Measurements from ENCODE around the gene SEL1L3.
"Not testable (repeated sequence)": the region's sequence is repeated elsewhere in the genome, so short reads cannot be mapped to it uniquely, and the experiment has no call there.

Gene SEL1L3

GRCh38 chr4:25862411-25863346, at the start of gene SEL1L3:
SEL1L3 (minus strand) TSS chr4:25862988; CDS start chr4:25862836, 152 bp downstream.
- DNase-seq (ENCODE audit: low spot score) = peak; percentile 82

- no peak for DNase-seq (ENCODE audit: low spot score)
Observed at GRCh38 chr4:25911356-25911755, 48.6 kb upstream of the SEL1L3 start.

GRCh38 chr4:25908491-25908901, 45.7 kb upstream of the SEL1L3 start:
- peak; percentile 92 for DNase-seq (ENCODE audit: low spot score)

GRCh38 chr4:25906113-25906512, 43.3 kb upstream of the SEL1L3 start:
- DNase-seq (ENCODE audit: low spot score) = not testable (repeated sequence)

GRCh38 chr4:25905371-25905770, 42.6 kb upstream of the SEL1L3 start:
- DNase-seq (ENCODE audit: low spot score) = no peak

- DNase-seq (ENCODE audit: low spot score) = no peak
Observed at GRCh38 chr4:25904748-25905082, 41.9 kb upstream of the SEL1L3 start.

- no peak for DNase-seq (ENCODE audit: low spot score)
Observed at GRCh38 chr4:25903900-25904747, 41.3 kb upstream of the SEL1L3 start.

GRCh38 chr4:25901030-25901430, 38.2 kb upstream of the SEL1L3 start:
- no peak for DNase-seq (ENCODE audit: low spot score)

- DNase-seq (ENCODE audit: low spot score) = peak; percentile 12
Observed at GRCh38 chr4:25900310-25900709, 37.5 kb upstream of the SEL1L3 start.

- no peak for DNase-seq (ENCODE audit: low spot score)
Observed at GRCh38 chr4:25896776-25897539, 34.2 kb upstream of the SEL1L3 start.

GRCh38 chr4:25892796-25893195, 30.0 kb upstream of the SEL1L3 start:
- DNase-seq (ENCODE audit: low spot score) = no peak

- no peak for DNase-seq (ENCODE audit: low spot score)
Observed at GRCh38 chr4:25890571-25891485, 28.0 kb upstream of the SEL1L3 start.

GRCh38 chr4:25889589-25890503, 27.1 kb upstream of the SEL1L3 start:
- DNase-seq (ENCODE audit: low spot score) = no peak

- no peak for DNase-seq (ENCODE audit: low spot score)
Observed at GRCh38 chr4:25888781-25889180, 26.0 kb upstream of the SEL1L3 start.

- DNase-seq (ENCODE audit: low spot score) = peak; percentile 51
Observed at GRCh38 chr4:25884031-25884782, 21.4 kb upstream of the SEL1L3 start.

- no peak for DNase-seq (ENCODE audit: low spot score)
Observed at GRCh38 chr4:25883565-25883964, 20.8 kb upstream of the SEL1L3 start.

GRCh38 chr4:25882226-25882625, 19.4 kb upstream of the SEL1L3 start:
- no peak for DNase-seq (ENCODE audit: low spot score)

GRCh38 chr4:25881193-25881592, 18.4 kb upstream of the SEL1L3 start:
- no peak for DNase-seq (ENCODE audit: low spot score)

- DNase-seq (ENCODE audit: low spot score) = no peak
Observed at GRCh38 chr4:25879991-25880651, 17.3 kb upstream of the SEL1L3 start.

Measured in GM03348 (cell line).